PC-3 (cell line): ENCODE results near the gene ARID3C. TPM values are rescaled to one million over a fixed set of nuclear protein-coding genes. Genes with fewer than 3 reads are reported as not detected.

Source experiments
- ATAC-seq: fragments of 200-7000 bp; cut with Tn5 transposase; 2 replicates; pipeline ENCODE4 v1.9.1; 2020; ENCODE audit warnings: mild to moderate bottlenecking, moderate library complexity
- BruUV-seq: library from RNA; stranded (reverse); fragments of 400-500 nt; replicated peaks from 2 replicates; lab custom pipeline; 2021; lab: Mats Ljungman, UMichigan
- CTCF ChIA-PET: fragments of 300-600 bp; sonication (Branson Sonifier 250); formaldehyde crosslinking; loops from one replicate; lab custom pipeline; 2022; ENCODE audit warnings: antibody characterized with exemption; lab: Charles Lee
- POLR2A ChIA-PET: fragments of 300-600 bp; sonication (Branson Sonifier 250); formaldehyde crosslinking; loops from one replicate; lab custom pipeline; 2022; ENCODE audit warnings: antibody characterized with exemption; ENCODE audit not compliant: unreplicated experiment; lab: Charles Lee
- DNase-seq: peaks from one replicate; pipeline ENCODE4 v3.0.0-alpha.2; 2015
- H2AFZ ChIP-seq: fragments of 300-600 bp; sonication (generic); 2 replicates; pipeline ENCODE4 v1.6.0; 2016; ENCODE audit warnings: antibody characterized with exemption, low read length
- H3F3A ChIP-seq: fragments of 300-600 bp; sonication (generic); one replicate; pipeline ENCODE4 v1.6.0; 2017; ENCODE audit warnings: antibody characterized with exemption, low read length, control low read depth, mild to moderate bottlenecking; ENCODE audit not compliant: unreplicated experiment
- H3K27ac ChIP-seq: fragments of 300-600 bp; sonication (generic); 2 replicates; pipeline ENCODE4 v1.5.1; 2016; ENCODE audit warnings: mild to moderate bottlenecking, low read length
- H3K27me3 ChIP-seq: fragments of 300-600 bp; sonication (generic); 2 replicates; pipeline ENCODE4 v1.6.1; 2016; ENCODE audit warnings: low read length, mixed read lengths
- H3K36me3 ChIP-seq: fragments of 300-600 bp; sonication (generic); 2 replicates; pipeline ENCODE4 v1.6.1; 2016; ENCODE audit warnings: low read depth, mixed run types, low read length, mixed read lengths
- H3K4me1 ChIP-seq: fragments of 300-600 bp; sonication (generic); 2 replicates; pipeline ENCODE4 v1.5.1; 2016; ENCODE audit warnings: low read length; ENCODE audit not compliant: insufficient read depth
- H3K4me2 ChIP-seq: fragments of 300-600 bp; sonication (generic); 2 replicates; pipeline ENCODE4 v1.6.0; 2016; ENCODE audit warnings: low read length
- H3K4me3 ChIP-seq: fragments of 300-600 bp; sonication (generic); 2 replicates; pipeline ENCODE4 v1.5.1; 2016; ENCODE audit warnings: mild to moderate bottlenecking, low read length, mixed read lengths
- H3K79me2 ChIP-seq: fragments of 300-600 bp; sonication (generic); 2 replicates; pipeline ENCODE4 v1.6.1; 2017; ENCODE audit warnings: low read length, mixed read lengths
- H3K9ac ChIP-seq: fragments of 300-600 bp; sonication (generic); 2 replicates; pipeline ENCODE4 v1.6.0; 2016; ENCODE audit warnings: mild to moderate bottlenecking, low read length
- H3K9me2 ChIP-seq: fragments of 300-600 bp; sonication (generic); replicated peaks from 2 replicates; pipeline ENCODE4 v1.6.1; 2016; ENCODE audit warnings: mixed run types, low read length, mixed read lengths
- H3K9me3 ChIP-seq: fragments of 300-600 bp; sonication (generic); 2 replicates; pipeline ENCODE4 v1.6.1; 2016; ENCODE audit warnings: low read length, mixed read lengths
- H4K20me1 ChIP-seq: fragments of 300-600 bp; sonication (generic); 2 replicates; pipeline ENCODE4 v1.6.1; 2016; ENCODE audit warnings: low read length, mixed read lengths
- EZH2 ChIP-seq: fragments of 300-600 bp; sonication (generic); IDR thresholded peaks from one replicate; pipeline ENCODE4 v1.6.1; 2017; ENCODE audit warnings: antibody characterized with exemption, mild to moderate bottlenecking, low read length; ENCODE audit not compliant: unreplicated experiment
- EZH2phosphoT487 ChIP-seq: fragments of 300-600 bp; sonication (generic); IDR thresholded peaks from 2 replicates; pipeline ENCODE4 v1.6.1; 2018; ENCODE audit warnings: mild to moderate bottlenecking, antibody characterized with exemption, low read length, borderline replicate concordance
- intact Hi-C: fragments of 100-400 bp; cut with micrococcal nuclease; formaldehyde crosslinking; loops from 2 replicates; pipeline ENCODE4 v1.9.0; 2023
- total RNA-seq: library from RNA; depleted of rRNA; stranded (reverse); fragments of >200 nt; gene quantifications from 2 replicates; pipeline ENCODE4 v1.2.3, GENCODE V29; 2014
- TF ChIP-seq, protein P1 (sequence below): fragments of 300-600 bp; sonication (generic); conservative IDR thresholded peaks from 2 replicates; pipeline ENCODE4 v1.5.1; 2017; ENCODE audit warnings: antibody characterized with exemption, low read depth, mild to moderate bottlenecking, low read length

Gene ARID3C
- total RNA-seq, 1 experiment from 2014 or later: not detected

- intact Hi-C loops: no loop called here
- CTCF ChIA-PET: no interaction called here
These were observed 51.2 kb downstream of the ARID3C start for GRCh38 chr9:34577400-34578240.

DNA sequence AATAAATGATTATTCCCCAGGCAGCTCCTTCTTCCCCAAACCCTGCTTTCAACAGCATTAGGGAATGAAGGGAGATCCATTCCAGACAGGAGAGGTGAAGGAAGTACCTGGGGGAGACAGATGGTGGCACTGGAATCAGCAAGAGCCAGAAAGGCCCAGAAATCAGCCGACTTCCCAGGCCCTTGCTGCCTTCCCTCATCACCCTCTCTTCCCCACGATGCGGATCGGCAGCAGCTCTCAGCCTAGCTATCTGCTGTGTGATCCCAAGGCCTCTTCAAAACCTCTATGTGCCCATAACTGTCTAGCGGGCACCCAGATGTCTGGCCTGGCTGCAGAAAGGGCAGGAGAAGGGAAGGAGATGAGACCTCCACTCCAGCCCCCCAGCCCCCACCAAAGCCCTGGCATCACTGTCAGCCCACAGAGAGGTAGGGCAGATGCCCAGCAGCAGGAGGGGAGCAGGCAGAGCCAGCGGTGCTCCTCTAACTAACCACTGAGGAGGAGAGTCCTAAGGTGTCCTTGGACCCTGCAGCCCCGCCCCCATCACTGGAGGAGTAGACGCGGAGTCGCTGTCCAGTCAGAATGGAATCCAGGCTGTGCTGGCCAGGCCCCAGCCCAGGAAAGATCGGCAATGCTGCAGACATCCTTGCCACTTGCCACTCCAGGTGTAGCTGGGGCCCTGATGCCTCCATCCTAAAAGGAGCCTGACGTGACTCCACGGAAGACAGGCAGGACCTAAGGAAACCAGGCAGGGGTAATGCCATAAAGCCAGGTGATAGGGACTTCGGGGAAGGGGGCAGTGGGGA is 52.1 kb downstream of the ARID3C start:
- H3F3A ChIP-seq: no peaks in the 10 kb centered on the region
- H3K36me3 ChIP-seq: no peaks in the 10 kb centered on the region
- no peak overlapping the region for H2AFZ ChIP-seq
- no peak overlapping the region for H3K9ac ChIP-seq
- no peaks in the 10 kb centered on the region for H3K4me1 ChIP-seq
- no peak overlapping the region for H3K27ac ChIP-seq
- BruUV-seq: no TSS peak
- no peaks in the 10 kb centered on the region for H3K27me3 ChIP-seq
- TF ChIP-seq EZH2 (no peak), EZH2phosphoT487 (no peak)
- TF ChIP-seq, protein P1, sequence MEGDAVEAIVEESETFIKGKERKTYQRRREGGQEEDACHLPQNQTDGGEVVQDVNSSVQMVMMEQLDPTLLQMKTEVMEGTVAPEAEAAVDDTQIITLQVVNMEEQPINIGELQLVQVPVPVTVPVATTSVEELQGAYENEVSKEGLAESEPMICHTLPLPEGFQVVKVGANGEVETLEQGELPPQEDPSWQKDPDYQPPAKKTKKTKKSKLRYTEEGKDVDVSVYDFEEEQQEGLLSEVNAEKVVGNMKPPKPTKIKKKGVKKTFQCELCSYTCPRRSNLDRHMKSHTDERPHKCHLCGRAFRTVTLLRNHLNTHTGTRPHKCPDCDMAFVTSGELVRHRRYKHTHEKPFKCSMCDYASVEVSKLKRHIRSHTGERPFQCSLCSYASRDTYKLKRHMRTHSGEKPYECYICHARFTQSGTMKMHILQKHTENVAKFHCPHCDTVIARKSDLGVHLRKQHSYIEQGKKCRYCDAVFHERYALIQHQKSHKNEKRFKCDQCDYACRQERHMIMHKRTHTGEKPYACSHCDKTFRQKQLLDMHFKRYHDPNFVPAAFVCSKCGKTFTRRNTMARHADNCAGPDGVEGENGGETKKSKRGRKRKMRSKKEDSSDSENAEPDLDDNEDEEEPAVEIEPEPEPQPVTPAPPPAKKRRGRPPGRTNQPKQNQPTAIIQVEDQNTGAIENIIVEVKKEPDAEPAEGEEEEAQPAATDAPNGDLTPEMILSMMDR: no peak
- H4K20me1 ChIP-seq: no peaks in the 10 kb centered on the region
- intact Hi-C loops: no loop called here
- DNase-seq: no peak
- ChIA-PET POLR2A (no interaction called here), CTCF (no interaction called here)
- ATAC-seq: no peak
- H3K79me2 ChIP-seq: no peaks in the 10 kb centered on the region
- H3K9me3 ChIP-seq: no peaks in the 10 kb centered on the region
- no peaks in the 10 kb centered on the region for H3K9me2 ChIP-seq
- no peak overlapping the region for H3K4me2 ChIP-seq
- H3K4me3 ChIP-seq: no peak overlapping the region

More at GRCh38 chr9:34577400-34578240, 51.2 kb downstream of the ARID3C start:
- Histone ChIP-seq H3K36me3 (no peaks in the 10 kb centered on the region), H3K9me3 (no peaks in the 10 kb centered on the region), H3K79me2 (no peaks in the 10 kb centered on the region), H3K27me3 (no peaks in the 10 kb centered on the region), H3K4me2 (no peak overlapping the region), H3K4me3 (no peak overlapping the region), H3F3A (no peaks in the 10 kb centered on the region), H4K20me1 (no peaks in the 10 kb centered on the region), H3K9me2 (no peaks in the 10 kb centered on the region), H3K27ac (no peak overlapping the region), H3K4me1 (no peaks in the 10 kb centered on the region), H2AFZ (no peak overlapping the region), H3K9ac (no peak overlapping the region)
- BruUV-seq: no TSS peak
- ATAC-seq (no peak), DNase-seq (no peak)
- TF ChIP-seq, protein P1: no peak
- TF ChIP-seq EZH2 (no peak), EZH2phosphoT487 (no peak)
- POLR2A ChIA-PET: no interaction called here
